NAMALWA (cell line): ENCODE measurements around the gene NKX2-4.
"Not testable (repeated sequence)": the region's sequence is repeated elsewhere in the genome, so short reads cannot be mapped to it uniquely, and the experiment has no call there.

ENCODE experiments used
- DNase-seq: peaks from one replicate; pipeline ENCODE4 v3.0.0-alpha.2; 2015; ENCODE audit warnings: low spot score

Gene NKX2-4

DNA sequence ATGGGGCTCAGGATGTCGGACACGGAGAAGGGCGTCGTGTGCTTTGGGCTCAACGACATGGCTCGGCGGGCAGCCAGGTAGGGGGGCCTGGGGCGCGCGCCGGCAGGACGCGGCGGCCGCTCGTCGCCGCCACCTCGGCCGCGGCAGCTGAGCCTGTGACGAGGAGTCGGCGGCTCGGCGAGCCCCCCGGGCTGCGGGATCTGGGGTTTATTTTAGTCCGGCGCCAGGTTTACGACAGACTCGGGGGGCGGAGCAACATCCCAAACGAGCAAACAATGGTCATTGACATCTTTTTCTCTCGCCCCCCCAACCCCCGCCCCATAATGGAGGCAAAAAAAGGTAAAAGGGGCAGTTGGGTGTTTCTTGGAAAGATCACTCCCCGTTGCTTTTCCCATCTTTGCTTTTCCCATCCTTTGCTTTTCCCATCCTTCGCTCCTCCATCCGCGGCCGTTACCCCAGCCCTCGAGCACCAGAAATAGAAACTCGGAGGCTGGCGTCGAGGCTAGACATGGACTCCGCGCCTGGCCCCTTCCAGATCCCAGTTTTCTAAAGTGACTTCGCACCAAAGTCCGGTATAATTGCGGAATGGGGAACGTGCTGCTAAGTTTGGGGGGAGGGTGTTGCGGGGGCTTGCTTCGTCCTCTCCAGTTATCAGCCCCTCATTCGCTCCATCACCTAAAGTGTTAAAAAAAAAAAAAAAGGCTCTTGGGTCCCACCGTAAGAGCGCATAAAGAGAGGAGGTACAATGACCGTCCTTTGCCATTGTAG, at the start of gene NKX2-4:
Gene NKX2-4 (minus strand): TSS at position 186 of the 768 bp plus-strand sequence. CDS start 127 bp downstream, at position 59.
- no peak for DNase-seq

DNA sequence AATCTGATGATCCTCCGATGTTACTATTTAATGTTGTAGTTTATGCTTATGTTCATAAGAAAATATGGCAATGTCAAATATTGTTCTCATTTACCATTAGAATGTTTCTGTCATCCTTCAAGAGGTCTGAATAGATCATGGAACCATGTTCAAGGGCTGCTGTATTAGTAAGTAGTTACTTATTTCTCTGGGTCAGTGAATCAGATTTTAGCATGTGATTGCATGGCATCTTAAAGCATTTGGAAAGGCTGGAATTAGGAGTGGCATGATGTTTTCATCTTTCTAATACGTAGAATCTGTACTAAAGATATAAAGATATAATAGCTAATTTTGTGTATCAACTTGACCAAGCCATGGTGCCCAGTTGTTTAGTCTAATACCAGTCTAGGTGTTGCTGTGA, 40.5 kb upstream of the NKX2-4 start:
- DNase-seq, result no peak

DNA sequence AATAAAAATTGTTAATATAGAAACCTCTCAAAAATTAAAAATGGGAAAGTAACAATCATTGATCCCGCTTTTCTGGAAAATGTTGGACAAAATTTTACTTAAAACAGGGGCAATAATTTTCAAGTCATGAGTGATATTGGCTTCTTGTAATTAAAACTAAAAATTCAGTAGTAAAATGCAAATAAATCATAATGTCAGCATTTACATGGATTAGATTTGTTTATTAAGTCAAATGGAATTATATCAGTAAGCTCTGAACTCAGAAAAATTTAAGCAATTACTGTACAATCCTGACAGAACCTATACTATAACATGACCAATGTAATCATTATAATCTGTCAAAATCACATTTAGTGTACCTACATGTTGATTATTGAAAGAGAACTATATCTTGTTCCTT, 39.9 kb upstream of the NKX2-4 start:
- no peak for DNase-seq

DNA sequence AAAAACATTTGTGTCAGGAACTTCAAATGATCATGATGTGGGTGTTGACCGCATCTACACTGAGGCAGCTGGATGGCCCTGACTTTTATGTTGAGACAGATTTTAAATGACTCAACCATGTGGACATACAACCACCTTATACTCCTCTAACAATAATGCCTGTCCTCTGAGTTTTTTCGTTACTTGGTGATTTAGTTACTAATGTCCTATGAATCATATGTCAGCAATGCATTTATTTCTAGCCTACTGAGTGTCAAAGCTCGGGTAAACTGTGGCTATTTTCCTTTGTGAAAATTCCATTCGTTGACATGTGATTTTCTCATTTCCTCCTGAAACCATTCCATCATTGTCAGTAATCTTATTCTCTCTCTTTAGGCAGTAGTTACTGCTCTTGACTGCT, 38.9 kb upstream of the NKX2-4 start:
- DNase-seq, result no peak

- no peak for DNase-seq
These were observed 38.2 kb upstream of the NKX2-4 start for GRCh38 chr20:21435576-21435975.

- DNase-seq, result no peak
These were observed 36.1 kb upstream of the NKX2-4 start for GRCh38 chr20:21433329-21433890.

- DNase-seq, result no peak
These were observed 35.6 kb upstream of the NKX2-4 start for GRCh38 chr20:21432911-21433310.

- no peak for DNase-seq
These were observed 32.7 kb upstream of the NKX2-4 start for GRCh38 chr20:21430020-21430419.

- no peak for DNase-seq
These were observed 27.5 kb upstream of the NKX2-4 start for GRCh38 chr20:21424846-21425245.

GRCh38 chr20:21423712-21424111, 26.4 kb upstream of the NKX2-4 start:
- DNase-seq, result not testable (repeated sequence)

DNA sequence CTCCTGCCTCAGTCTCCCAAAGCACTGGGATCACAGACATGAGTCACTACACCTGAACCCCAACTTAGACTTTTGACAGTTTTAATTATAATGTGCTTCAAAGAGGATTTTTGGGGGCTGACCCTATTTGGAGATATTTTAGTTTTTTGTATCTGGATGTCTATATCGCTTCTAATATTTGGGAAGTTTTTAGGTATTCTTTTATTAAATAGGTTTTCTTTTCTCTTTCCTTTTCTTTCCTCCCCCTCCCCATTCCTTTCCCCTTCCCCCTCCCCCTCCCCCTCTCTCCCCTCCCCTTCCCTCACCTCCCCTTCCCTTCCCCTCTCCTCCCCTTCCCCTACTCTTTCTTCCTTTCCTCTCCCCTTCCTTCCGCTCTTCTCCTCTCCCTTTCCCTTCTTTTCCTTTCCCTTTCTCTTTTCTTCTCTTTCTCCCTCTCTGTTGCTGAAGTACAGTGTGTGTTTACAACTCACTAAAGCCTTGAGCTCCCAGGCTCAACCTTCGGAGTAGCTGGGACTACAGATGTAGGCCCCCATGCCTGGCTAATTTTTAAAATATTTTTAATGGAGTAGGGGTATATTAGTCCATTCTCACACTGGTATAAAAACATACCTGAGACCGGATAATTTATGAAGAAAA, 24.4 kb upstream of the NKX2-4 start:
- no peak for DNase-seq

GRCh38 chr20:21419147-21419546, 21.8 kb upstream of the NKX2-4 start:
- DNase-seq, result not testable (repeated sequence)

GRCh38 chr20:21413996-21414395, 16.7 kb upstream of the NKX2-4 start:
- DNase-seq, result not testable (repeated sequence)

GRCh38 chr20:21411725-21412124, 14.4 kb upstream of the NKX2-4 start:
- no peak for DNase-seq

- no peak for DNase-seq
These were observed 1.7 kb upstream of the NKX2-4 start for GRCh38 chr20:21399005-21399475.

DNA sequence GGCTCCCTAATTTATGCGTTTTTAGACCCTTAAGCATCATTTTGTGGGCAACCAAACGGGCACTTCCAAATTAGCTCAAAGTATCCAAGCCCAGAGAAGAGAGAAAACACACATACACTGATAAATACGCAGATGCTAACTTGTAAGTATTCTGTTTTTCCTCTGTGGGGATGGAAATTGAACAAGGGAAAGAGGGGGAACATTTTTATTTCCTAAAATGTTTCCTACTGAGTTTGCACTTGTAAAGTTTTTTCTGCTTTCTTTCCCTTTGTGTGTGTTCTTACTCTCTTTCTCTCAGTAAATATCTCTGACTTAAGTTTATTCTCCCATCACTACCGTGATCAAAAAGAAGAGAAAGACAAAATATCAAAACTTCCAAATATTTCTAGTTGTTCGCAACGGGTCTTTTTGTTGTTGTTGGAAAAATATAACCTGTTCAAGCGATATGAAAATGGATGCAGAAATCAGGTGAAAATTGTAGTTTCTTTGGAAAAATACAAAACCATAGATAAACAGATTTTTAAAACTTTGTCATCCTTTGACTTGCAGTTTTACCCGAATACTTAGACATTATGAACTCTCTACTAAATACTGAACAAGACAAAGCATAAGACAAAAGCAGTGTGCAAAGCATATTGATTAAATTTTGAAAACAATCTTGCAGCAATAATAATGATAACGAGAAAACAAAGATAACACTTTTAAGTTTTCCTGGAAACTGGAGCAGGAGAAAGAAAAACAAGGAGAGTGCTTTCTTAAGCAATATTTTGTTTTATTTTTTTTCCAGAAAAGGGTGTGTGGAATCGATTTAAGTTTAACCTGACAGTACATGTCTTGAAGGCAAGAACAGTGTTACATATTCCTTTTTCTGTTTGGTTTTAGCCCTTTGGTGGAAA, 1.0 kb upstream of the NKX2-4 start:
- no peak for DNase-seq

GRCh38 chr20:21396599-21397340, 556 bp downstream of the NKX2-4 start:
- DNase-seq, result no peak

DNA sequence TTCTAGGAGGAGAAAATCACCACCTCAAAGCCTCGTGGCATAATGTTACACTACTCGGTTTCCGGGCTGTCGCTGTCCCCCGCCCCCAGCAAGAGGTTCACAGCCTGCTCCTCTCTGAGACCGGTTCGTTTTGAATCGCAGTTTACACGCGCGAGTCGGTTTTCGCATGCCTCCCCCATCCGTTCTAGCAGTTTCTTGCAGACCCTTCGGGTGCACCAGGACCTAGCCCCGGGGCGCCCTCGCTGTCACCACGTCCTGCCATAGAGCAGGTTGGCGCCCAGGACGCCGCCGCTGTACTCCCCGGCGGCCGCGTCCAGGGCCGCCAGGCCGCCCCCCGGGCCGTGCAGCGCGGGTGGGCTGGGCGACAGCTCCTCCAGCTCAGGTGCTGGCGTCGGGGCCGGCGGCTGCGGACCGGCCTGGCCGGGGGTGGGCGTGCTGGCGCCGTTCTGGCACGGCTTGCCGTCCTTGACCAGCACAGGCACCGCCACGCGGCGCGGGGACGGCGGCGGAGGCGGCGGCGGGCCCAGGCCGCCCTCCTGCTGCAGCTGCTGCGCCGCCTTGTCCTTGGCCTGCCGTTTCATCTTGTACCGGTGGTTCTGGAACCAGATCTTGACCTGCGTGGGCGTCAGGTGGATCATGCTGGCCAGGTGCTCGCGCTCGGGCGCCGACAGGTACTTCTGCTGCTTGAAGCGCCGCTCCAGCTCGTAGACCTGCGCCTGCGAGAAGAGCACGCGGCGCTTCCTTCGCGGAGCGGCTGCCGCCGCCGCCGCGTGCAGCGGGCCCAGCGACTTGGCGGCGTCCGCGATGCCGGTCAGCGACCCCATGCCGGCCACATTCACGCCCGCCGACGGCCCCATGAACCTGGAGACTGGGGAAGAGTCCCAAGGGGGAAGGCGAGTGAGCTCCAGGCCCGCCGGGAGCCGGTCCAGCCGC, 1.4 kb downstream of the NKX2-4 start:
- DNase-seq, result no peak

DNA sequence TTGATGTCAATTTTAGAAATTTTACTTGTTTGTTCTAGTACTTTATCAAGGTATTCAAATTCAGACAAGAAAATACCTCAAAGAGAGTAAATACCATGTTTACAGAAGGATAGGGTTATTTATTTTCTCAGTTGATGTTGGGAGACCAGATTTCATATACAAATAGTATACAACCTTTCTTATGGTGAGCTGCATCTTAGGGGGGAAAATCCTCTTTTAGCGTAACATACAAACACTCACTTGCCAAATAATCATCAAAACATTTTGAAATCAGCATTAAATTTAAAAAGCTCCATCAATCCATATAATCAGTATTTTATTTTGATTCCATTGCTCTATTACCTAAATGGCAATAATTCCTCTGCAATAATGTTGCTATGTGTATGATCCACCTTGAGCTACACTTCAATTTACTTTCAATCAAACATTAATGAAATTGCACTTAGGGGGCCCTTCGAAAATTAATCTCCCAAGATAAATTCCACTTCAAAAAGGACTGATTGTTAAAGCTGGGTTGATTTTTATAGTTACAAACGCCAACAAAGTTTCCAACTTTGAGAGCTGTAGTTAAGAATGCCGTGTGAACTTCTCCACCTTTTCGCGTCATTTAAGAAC, 2.2 kb downstream of the NKX2-4 start:
- no peak for DNase-seq

- no peak for DNase-seq
These were observed 2.8 kb downstream of the NKX2-4 start for GRCh38 chr20:21394551-21394950.
